Hepatocyte (in vitro differentiated cells): Measurements from ENCODE around the gene E2F7.

Experiments used
- EZH2 ChIP-seq: fragments of 200-600 bp; sonication (generic); IDR thresholded peaks from 2 replicates; pipeline ENCODE4 v1.6.1; 2016; ENCODE audit warnings: antibody characterized with exemption, mild to moderate bottlenecking, borderline replicate concordance
- EZH2phosphoT487 ChIP-seq: fragments of 200-600 bp; sonication (generic); IDR thresholded peaks from one replicate; pipeline ENCODE4 v1.6.1; 2018; ENCODE audit warnings: antibody characterized with exemption, mild to moderate bottlenecking, low read depth, moderate library complexity; ENCODE audit not compliant: unreplicated experiment, severe bottlenecking
- TF ChIP-seq, protein P1 (sequence below): fragments of 200-600 bp; sonication (generic); IDR thresholded peaks from 2 replicates; pipeline ENCODE4 v1.5.1; 2016; ENCODE audit warnings: antibody characterized with exemption, mild to moderate bottlenecking; ENCODE audit not compliant: poor library complexity

DNA sequence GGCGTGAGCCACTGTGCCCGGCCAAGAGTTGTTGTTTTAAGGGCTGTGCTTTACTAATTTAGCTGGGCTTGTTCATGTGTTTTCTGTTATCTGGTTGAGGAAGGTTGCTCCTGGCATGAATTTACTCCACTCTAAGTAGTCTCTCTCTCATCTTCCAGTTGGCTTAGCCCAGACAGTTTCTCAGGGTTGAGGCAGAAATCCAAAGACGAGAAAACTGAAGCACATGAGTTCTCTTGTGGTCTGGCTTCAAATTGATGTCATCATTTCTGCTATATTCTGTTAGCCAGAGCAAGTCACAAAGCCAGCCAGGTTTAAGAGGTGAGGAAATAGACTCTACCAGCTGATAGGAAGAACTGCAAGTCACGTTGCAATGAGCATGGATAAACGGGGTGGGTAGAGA lies 57.9 kb downstream of the E2F7 start:
- TF ChIP-seq, protein P1, sequence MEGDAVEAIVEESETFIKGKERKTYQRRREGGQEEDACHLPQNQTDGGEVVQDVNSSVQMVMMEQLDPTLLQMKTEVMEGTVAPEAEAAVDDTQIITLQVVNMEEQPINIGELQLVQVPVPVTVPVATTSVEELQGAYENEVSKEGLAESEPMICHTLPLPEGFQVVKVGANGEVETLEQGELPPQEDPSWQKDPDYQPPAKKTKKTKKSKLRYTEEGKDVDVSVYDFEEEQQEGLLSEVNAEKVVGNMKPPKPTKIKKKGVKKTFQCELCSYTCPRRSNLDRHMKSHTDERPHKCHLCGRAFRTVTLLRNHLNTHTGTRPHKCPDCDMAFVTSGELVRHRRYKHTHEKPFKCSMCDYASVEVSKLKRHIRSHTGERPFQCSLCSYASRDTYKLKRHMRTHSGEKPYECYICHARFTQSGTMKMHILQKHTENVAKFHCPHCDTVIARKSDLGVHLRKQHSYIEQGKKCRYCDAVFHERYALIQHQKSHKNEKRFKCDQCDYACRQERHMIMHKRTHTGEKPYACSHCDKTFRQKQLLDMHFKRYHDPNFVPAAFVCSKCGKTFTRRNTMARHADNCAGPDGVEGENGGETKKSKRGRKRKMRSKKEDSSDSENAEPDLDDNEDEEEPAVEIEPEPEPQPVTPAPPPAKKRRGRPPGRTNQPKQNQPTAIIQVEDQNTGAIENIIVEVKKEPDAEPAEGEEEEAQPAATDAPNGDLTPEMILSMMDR, result no peak
- TF ChIP-seq EZH2phosphoT487 (no peak), EZH2 (no peak)
